ENCODE results near the gene PDIA5.

Gene PDIA5

DNA sequence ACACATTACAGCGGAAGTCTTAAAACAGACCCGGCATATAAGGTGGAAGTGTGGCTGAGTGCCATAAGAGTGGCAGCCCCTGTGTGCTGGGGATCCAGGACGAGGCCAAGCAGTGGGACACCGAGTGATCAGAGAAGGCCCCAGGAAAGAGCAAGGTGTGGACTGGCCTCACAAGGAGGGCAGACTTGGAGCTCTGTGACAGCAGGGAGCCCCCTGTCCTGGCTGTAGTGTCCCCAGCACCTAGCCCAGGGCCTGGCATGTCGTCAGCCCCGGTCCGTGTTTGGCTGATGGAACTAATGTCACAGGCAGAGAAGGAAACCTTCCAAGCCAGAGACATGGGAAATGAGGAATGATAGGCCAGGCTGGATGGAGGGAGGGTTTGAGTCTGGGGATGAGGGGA, 4.8 kb downstream of the PDIA5 start:
- H3K4me1 ChIP-seq (ENCODE audit: control insufficient read depth, insufficient read depth, low read length): peaks cover 34% of the 10 kb centered on the region
- H3K9me3 ChIP-seq (ENCODE audit: control insufficient read depth, insufficient read depth, low read depth, low read length): no peaks in the 10 kb centered on the region
- H3K36me3 ChIP-seq (ENCODE audit: control insufficient read depth, insufficient read depth, low read length): no peaks in the 10 kb centered on the region
- no peak overlapping the region for H3K27ac ChIP-seq (ENCODE audit: low read depth, low read length)
- H3K9ac ChIP-seq (ENCODE audit: low read length): no peak overlapping the region
- H3K27me3 ChIP-seq (ENCODE audit: control insufficient read depth, insufficient read depth, low read length): peaks cover 1% of the 10 kb centered on the region
- H3K4me3 ChIP-seq (ENCODE audit: low read depth, low read length): no peak overlapping the region

DNA sequence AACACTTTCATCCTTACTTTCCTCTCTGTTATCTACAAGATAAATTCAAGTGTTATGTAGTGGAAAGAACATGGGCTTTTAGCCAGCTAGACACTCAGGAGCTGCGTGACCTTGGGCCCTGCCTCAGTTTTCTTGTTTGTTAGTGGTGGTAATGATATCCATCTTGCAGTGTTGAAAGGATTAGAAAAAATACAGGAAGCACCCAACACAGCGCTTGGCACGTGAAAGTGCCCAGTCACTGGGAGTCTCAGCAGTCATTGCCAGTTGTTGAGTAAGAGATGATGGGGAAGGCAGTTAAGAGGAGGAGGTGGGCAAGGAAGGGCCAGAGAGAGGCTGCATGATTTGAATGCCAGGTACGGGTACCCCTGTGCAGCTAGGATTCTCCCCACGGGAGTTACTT, 5.3 kb downstream of the PDIA5 start:
- Histone ChIP-seq H3K4me3 (ENCODE audit: low read depth, low read length) (no peak overlapping the region), H3K9me3 (ENCODE audit: control insufficient read depth, insufficient read depth, low read depth, low read length) (no peaks in the 10 kb centered on the region), H3K4me1 (ENCODE audit: control insufficient read depth, insufficient read depth, low read length) (peaks cover 33% of the 10 kb centered on the region), H3K9ac (ENCODE audit: low read length) (no peak overlapping the region), H3K27me3 (ENCODE audit: control insufficient read depth, insufficient read depth, low read length) (no peaks in the 10 kb centered on the region), H3K36me3 (ENCODE audit: control insufficient read depth, insufficient read depth, low read length) (no peaks in the 10 kb centered on the region), H3K27ac (ENCODE audit: low read depth, low read length) (no peak overlapping the region)

DNA sequence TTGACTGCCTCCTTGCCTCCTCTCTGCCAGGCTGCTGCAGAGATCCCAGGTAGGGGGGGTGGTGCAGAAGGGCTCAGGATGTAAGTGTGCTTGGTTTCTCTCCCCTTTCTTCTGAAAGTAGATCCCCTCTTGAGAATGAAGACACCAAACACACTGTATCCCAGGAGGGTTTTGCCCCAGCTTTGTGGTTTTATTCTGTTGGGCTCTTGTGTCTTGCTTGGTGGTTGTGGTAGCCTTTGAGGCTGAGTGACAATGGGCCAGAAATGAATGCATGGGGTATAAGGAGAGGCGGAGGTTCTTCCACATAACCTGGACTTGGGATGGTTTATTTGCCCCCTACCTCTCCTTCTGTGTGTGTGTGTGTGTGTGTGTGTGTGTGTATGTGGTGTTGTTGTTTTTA, 5.7 kb downstream of the PDIA5 start:
- no peak overlapping the region for H3K27ac ChIP-seq (ENCODE audit: low read depth, low read length)
- H3K4me1 ChIP-seq (ENCODE audit: control insufficient read depth, insufficient read depth, low read length): peaks cover 33% of the 10 kb centered on the region
- H3K4me3 ChIP-seq (ENCODE audit: low read depth, low read length): no peak overlapping the region
- no peaks in the 10 kb centered on the region for H3K9me3 ChIP-seq (ENCODE audit: control insufficient read depth, insufficient read depth, low read depth, low read length)
- no peaks in the 10 kb centered on the region for H3K27me3 ChIP-seq (ENCODE audit: control insufficient read depth, insufficient read depth, low read length)
- no peak overlapping the region for H3K9ac ChIP-seq (ENCODE audit: low read length)
- H3K36me3 ChIP-seq (ENCODE audit: control insufficient read depth, insufficient read depth, low read length): no peaks in the 10 kb centered on the region

DNA sequence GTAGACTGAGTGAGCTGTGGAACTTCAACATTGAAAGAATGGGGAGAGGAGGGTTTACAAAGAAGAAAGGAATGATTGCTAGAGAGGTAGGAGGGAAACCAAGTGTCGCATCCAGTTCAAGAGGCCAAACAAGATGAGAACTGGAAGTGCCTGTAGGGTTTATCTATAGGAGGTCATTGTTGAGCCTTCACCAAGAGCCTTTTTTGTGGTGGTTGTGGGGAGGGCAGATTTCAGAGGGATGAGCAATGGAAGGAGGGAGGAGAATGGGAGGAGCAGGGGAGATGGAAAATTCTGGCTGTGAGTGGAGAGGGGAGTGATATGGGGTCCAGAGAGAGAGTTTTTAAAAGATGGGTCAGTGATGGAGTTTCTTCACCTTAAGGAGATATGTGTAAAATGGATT, 8.5 kb downstream of the PDIA5 start:
- peaks cover 21% of the 10 kb centered on the region for H3K4me1 ChIP-seq (ENCODE audit: control insufficient read depth, insufficient read depth, low read length)

DNA sequence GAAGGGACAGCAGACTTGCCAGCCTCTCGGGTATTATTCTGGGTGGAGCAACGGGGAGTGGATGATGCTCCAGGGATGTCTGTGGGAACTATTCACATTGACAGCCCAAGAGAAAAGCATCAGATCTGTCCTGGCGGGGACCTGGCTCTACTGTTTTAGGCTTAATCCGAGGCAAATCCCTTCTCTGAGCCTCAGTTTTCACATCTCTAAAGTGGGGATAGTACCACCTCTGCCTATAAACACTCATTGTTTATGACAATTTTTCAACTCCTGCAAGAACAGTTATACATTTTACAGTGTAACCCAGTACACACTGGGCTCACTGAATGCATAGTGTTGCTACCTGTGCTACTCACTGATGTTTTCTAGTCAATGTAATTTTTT, 9.3 kb downstream of the PDIA5 start:
- Histone ChIP-seq H3K4me3 (ENCODE audit: low read depth, low read length) (no peak overlapping the region), H3K9me3 (ENCODE audit: control insufficient read depth, insufficient read depth, low read depth, low read length) (no peaks in the 10 kb centered on the region), H3K4me1 (ENCODE audit: control insufficient read depth, insufficient read depth, low read length) (peaks cover 15% of the 10 kb centered on the region), H3K27me3 (ENCODE audit: control insufficient read depth, insufficient read depth, low read length) (no peaks in the 10 kb centered on the region), H3K36me3 (ENCODE audit: control insufficient read depth, insufficient read depth, low read length) (no peaks in the 10 kb centered on the region), H3K9ac (ENCODE audit: low read length) (no peak overlapping the region), H3K27ac (ENCODE audit: low read depth, low read length) (no peak overlapping the region)

More for the DNA sequence above, 8.5 kb downstream of the PDIA5 start:
- no peak overlapping the region for H3K27ac ChIP-seq (ENCODE audit: low read depth, low read length)
- no peak overlapping the region for H3K9ac ChIP-seq (ENCODE audit: low read length)
- no peaks in the 10 kb centered on the region for H3K27me3 ChIP-seq (ENCODE audit: control insufficient read depth, insufficient read depth, low read length)
- no peaks in the 10 kb centered on the region for H3K36me3 ChIP-seq (ENCODE audit: control insufficient read depth, insufficient read depth, low read length)
- H3K4me3 ChIP-seq (ENCODE audit: low read depth, low read length): no peak overlapping the region
- no peaks in the 10 kb centered on the region for H3K9me3 ChIP-seq (ENCODE audit: control insufficient read depth, insufficient read depth, low read depth, low read length)

DNA sequence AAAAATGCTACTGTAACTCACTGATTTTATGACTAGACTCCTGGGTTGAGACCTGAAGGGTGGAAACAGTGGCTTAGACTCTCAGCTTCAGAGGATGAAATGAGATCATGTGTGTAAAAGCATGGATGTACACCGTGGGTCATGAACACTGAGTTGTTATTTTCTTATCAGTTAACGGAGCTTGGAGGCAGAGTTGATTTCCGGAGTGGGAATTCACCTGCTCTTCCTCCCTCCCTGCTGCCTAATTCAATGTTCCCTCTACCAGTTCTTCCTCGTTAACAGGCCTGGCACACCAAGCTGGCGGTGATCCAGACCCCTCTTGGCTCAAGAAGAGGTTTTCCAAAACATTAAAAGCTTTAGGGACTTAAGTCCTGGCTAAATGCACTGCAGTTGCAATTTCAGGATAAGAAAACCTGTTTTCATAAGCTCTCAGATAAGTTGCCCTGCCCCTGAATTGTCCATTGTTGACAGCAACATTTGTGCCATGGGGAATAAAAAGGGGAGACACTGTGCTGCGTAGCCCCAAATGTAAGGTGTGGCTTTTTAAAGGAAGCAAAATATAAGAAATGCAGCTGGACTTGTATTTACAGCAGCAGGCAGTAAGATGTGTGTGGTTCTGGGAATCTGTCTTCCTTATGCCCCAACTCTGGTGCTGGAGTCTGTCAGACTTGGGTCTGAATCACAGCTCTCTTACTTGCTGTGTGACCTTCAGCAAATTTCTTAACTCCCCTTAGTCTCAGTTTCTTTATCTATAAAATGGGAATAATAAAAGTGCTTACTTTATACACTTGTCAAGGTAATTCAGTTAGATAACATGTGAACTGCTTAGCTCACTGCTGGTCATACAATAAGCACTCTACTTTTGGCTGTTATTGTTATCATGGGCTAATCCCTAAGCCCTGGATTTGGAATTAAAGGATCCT, 9.9 kb downstream of the PDIA5 start:
- Histone ChIP-seq H3K36me3 (ENCODE audit: control insufficient read depth, insufficient read depth, low read length) (no peaks in the 10 kb centered on the region), H3K9ac (ENCODE audit: low read length) (no peak overlapping the region), H3K27me3 (ENCODE audit: control insufficient read depth, insufficient read depth, low read length) (no peaks in the 10 kb centered on the region), H3K9me3 (ENCODE audit: control insufficient read depth, insufficient read depth, low read depth, low read length) (no peaks in the 10 kb centered on the region), H3K4me3 (ENCODE audit: low read depth, low read length) (no peak overlapping the region), H3K27ac (ENCODE audit: low read depth, low read length) (no peak overlapping the region), H3K4me1 (ENCODE audit: control insufficient read depth, insufficient read depth, low read length) (peaks cover 13% of the 10 kb centered on the region)

DNA sequence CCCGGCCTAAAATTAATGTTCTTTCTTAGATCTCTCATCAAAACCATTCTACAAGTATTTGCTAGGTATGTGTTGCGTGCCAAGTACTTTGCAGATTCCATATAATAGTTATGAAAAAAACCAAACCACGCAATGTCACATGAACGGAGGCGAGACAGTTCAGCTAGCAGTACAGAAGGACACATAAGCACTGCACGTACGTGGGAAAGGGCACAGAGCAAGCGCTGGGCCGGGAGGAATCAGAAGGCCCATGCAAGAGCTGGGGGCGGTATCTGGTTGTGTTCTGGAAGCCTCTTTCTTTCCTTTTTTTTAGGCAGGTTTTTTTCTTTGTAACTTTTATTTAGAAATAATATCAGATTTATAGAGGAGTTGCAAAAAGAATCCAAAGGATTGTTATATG, 11.3 kb downstream of the PDIA5 start:
- Histone ChIP-seq H3K9me3 (ENCODE audit: control insufficient read depth, insufficient read depth, low read depth, low read length) (no peaks in the 10 kb centered on the region), H3K4me3 (ENCODE audit: low read depth, low read length) (no peak overlapping the region), H3K36me3 (ENCODE audit: control insufficient read depth, insufficient read depth, low read length) (no peaks in the 10 kb centered on the region), H3K9ac (ENCODE audit: low read length) (no peak overlapping the region), H3K4me1 (ENCODE audit: control insufficient read depth, insufficient read depth, low read length) (peaks cover 22% of the 10 kb centered on the region), H3K27me3 (ENCODE audit: control insufficient read depth, insufficient read depth, low read length) (no peaks in the 10 kb centered on the region), H3K27ac (ENCODE audit: low read depth, low read length) (no peak overlapping the region)

DNA sequence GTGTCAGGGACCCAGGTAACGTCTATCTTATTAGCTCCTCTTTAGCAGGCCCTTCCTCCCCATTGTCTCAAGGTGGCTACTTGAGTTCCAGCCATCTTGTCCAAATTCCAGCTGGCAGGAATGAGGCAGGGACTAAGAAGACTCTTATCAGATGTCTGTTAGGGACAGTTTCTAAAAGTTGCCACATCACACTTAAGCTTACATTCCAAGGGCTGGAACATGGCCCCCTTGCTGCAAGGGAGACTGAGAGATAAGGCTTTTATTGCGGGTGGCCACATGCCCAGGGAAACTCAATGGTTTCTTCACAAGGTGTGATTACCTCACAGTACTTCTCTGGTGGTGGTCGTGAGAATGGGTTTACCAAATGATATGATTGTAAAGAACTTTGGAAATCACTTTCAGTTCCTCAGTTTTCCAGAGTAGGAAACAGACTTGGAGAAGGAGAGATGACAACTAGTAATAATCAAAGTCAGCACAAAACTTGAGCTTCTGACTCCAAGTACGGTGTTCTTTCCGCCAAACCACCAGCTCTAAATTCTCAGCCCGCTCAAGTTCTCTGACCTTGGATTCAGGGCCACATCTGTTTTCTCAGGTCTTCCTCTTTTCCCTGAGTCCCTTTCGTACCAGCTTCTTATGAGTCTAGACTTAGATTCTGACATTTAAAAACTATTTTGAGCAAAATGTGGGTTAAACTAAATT, 14.2 kb downstream of the PDIA5 start:
- H3K27ac ChIP-seq (ENCODE audit: low read depth, low read length): no peak overlapping the region
- H3K9ac ChIP-seq (ENCODE audit: low read length): no peak overlapping the region
- H3K4me3 ChIP-seq (ENCODE audit: low read depth, low read length): no peak overlapping the region
- H3K27me3 ChIP-seq (ENCODE audit: control insufficient read depth, insufficient read depth, low read length): no peaks in the 10 kb centered on the region
- H3K4me1 ChIP-seq (ENCODE audit: control insufficient read depth, insufficient read depth, low read length): peaks cover 43% of the 10 kb centered on the region
- H3K9me3 ChIP-seq (ENCODE audit: control insufficient read depth, insufficient read depth, low read depth, low read length): no peaks in the 10 kb centered on the region
- H3K36me3 ChIP-seq (ENCODE audit: control insufficient read depth, insufficient read depth, low read length): no peaks in the 10 kb centered on the region

DNA sequence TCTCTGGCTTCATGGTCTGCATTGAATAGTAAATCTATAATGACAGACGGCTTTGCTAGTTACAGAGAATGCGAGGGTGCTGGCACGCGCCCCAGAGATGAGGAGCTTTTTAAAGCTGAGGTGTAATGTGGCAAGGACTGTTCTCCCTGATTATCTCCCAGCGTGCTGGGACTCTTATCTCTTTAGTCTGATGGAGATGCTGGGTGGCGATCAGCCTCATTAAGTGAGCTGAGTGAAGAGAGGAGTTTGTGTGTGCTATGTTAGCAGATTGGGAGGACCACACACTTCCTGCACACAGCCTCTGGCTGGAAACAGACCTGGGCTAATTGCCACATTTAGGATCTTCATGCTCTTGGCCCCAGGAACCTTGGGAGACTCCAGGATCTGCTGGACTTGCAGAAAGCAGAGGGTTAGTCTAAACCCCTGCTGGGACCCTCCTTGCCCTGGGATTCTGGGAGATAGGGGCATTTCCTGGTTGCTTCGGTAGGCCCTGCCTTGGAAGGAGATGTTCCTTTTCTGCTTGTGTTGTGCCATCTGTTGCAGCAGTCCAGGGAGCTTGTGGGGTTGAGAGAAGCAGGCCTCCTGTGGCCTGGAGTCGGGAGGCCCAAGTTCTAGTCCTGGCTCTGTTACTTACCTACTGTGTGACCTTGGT, 15.0 kb downstream of the PDIA5 start:
- no peaks in the 10 kb centered on the region for H3K27me3 ChIP-seq (ENCODE audit: control insufficient read depth, insufficient read depth, low read length)
- H3K4me1 ChIP-seq (ENCODE audit: control insufficient read depth, insufficient read depth, low read length): peaks cover 44% of the 10 kb centered on the region
- no peaks in the 10 kb centered on the region for H3K36me3 ChIP-seq (ENCODE audit: control insufficient read depth, insufficient read depth, low read length)
- H3K4me3 ChIP-seq (ENCODE audit: low read depth, low read length): no peak overlapping the region
- H3K9ac ChIP-seq (ENCODE audit: low read length): no peak overlapping the region
- no peaks in the 10 kb centered on the region for H3K9me3 ChIP-seq (ENCODE audit: control insufficient read depth, insufficient read depth, low read depth, low read length)
- no peak overlapping the region for H3K27ac ChIP-seq (ENCODE audit: low read depth, low read length)

DNA sequence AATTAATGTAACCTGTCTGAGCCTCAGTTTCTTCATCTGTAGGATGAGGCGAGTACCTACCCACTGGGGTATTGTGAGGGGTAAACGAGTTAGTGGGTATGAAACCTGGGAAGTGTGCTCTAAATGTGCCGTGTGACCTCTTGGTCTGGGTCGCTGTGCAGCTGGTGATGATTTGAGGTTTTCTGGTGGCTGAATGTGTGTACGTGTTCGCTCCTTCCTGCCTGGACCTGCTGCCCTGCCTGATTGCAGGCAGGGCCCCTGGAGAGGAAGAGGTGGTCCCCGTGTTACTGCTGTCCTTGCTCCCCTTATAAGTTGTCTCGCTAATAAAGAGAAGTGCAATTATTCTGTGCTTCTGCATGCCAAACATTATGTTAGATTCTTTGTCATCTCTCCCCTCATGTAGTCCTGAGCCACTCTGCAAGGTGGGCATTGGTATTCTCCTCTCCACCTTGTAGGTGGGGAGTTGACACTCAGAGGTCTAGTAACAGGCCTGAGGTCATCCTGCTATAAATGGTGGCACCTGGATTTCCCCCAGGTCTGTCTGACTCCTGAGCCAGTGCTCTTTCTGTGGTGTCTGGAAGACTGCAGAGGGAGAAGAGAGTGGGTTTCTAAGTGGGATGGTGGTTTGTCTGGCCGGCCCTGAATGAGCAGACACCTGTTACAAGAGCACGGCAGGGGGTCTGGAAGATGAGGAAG, 15.7 kb downstream of the PDIA5 start:
- Histone ChIP-seq H3K9ac (ENCODE audit: low read length) (no peak overlapping the region), H3K4me3 (ENCODE audit: low read depth, low read length) (no peak overlapping the region), H3K4me1 (ENCODE audit: control insufficient read depth, insufficient read depth, low read length) (peaks cover 44% of the 10 kb centered on the region), H3K27me3 (ENCODE audit: control insufficient read depth, insufficient read depth, low read length) (no peaks in the 10 kb centered on the region), H3K27ac (ENCODE audit: low read depth, low read length) (no peak overlapping the region), H3K9me3 (ENCODE audit: control insufficient read depth, insufficient read depth, low read depth, low read length) (no peaks in the 10 kb centered on the region), H3K36me3 (ENCODE audit: control insufficient read depth, insufficient read depth, low read length) (no peaks in the 10 kb centered on the region)
